ENCODE results near the gene ZNF578. TPM values are rescaled to one million over a fixed set of nuclear protein-coding genes. Genes with fewer than 3 reads are reported as not detected.

The ZNF578 gene
- total RNA-seq = 2.1 and 5.8 TPM in 2 replicates

DNA sequence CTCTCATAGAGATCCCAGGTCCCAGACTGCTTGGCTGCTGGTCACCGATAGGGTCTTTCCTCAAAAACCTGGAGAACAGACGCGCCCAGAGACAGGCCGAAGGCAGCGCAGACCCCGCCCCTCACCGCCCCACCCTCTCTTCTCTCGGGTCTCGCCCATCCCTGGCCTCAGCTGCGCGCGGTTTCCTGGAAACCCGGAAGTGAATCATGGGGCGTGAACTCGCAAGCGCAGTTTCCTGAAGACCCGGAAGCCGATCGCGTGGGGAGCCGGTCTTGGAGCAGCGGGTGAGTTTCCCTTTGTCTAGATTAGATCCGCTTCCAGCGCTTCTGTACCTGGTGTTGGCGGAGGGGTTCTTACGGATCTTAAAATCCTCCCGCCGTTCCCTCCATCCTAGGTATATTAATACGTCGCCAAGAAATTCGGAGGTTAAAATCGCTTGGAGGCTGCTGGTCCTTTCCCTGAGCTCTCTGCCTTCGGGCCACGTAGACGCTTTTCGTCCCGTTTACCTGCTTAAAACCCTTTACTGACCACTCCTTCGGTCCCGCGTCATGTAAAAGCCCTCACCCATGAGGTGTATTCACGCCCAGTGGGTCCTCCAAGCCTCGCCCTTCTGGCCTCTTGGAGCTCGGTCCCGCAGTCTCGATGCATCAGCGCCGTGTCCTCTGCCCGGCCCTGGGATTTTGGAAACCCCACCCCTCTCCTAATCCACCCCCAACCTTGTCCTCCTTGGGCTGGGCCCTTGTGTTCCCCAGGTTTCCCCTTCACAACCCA, at the start of gene ZNF578:
Gene ZNF578 (plus strand): TSS at position 230 of the 771 bp plus-strand sequence. CDS start 48,293 bp downstream, outside the sequence.

DNA sequence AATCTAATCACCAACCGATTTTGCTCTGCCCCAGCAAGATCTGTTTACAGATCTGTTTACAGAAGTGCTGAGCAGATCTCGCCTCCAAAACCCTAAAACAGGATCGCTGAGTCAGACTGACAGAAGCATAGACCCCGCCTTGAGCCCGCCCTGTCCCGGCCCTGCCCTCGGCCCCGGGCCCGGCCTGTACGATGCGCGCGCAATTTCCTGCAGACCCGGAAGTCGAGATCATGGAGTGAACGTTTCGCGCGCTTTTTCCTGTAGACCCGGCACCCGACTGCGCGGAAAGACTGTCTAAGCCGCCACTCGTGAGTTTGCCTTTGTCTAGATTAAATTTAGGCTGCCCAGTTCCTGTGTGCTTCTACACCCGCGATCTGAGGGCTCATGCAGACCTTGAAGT, 24.4 kb upstream of the ZNF578 start, which contains the start of gene ZNF534:
Gene ZNF534 (plus strand): TSS at position 212 of the 400 bp plus-strand sequence. CDS start 2,327 bp downstream, outside the sequence.

DNA sequence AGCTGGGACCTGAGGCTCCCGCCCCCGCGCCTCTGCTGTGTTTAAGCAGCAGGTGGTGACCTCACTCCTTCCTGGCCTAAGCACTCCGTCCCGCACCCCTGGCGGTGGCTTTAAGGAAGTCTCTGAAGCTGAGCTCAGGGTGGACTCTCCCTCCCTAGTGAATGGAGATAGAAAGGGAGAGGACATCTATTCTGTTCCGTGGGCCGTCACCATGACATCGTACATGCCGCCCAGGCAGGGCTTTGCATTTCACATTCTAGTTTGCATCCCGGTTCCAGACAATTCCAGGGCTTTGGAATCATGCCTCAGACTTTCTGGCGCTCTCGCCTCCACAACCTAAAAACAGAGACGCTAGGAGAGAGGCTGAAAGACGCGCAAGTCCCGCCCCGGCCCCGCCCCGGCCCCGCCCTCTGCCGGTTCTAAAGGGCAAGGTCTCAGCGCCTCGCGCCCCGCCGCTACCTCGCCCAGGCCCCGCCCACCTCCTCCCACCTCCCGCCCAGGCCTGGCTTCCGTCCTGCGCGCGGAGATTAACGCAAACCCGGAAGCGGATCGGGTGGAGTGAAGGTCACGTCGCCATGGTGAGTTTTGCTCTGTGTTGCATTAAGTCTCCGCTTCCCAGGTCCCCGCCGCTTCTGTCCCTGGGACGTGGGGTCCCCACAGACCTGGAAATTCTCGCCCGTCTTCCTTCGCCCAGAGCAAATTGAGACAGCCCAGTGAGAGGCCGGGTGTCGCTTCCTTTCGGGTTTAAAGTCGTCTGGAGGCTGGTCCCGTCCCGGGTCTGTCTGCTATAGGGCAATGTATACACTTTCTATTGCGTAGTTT, 74.0 kb downstream of the ZNF578 start, which contains the start of gene ZNF808:
Gene ZNF808 (plus strand): TSS at position 535 of the 822 bp plus-strand sequence. CDS start 15,617 bp downstream, outside the sequence.

Other genes starting within 250 kb of the ZNF578 start
- 12.6 and 23.6 TPM in 2 replicates for gene ZNF766, start 184.0 kb upstream of the ZNF578 start, total RNA-seq
- gene ZNF480, start 156.4 kb upstream of the ZNF578 start, total RNA-seq = 3.4 and 7.5 TPM in 2 replicates
- 1.4 and 6.5 TPM in 2 replicates for gene ZNF610, start 117.3 kb upstream of the ZNF578 start, total RNA-seq
- gene ZNF880, start 83.6 kb upstream of the ZNF578 start, total RNA-seq = 23.9 and 28.6 TPM in 2 replicates
- gene ZNF528, start 55.7 kb upstream of the ZNF578 start, total RNA-seq = 20.8 and 39.9 TPM in 2 replicates
- under 0.01 and 0.07 TPM in 2 replicates for gene ZNF534, start 24.4 kb upstream of the ZNF578 start, total RNA-seq
- 18.5 and 45.5 TPM in 2 replicates for gene ZNF808, start 74.1 kb downstream of the ZNF578 start, total RNA-seq
- gene ZNF701, start 116.7 kb downstream of the ZNF578 start, total RNA-seq = 17.1 and 27.7 TPM in 2 replicates
- 97.4 and 173 TPM in 2 replicates for gene ZNF83, start 184.8 kb downstream of the ZNF578 start, total RNA-seq

Measured in nasal cavity respiratory epithelium epithelial cell of viscerocranial mucosa (primary cell).